ENCODE measurements around the gene BARHL1. TPM values are rescaled to one million over a fixed set of nuclear protein-coding genes. Genes with fewer than 3 reads are reported as not detected.

The BARHL1 gene
- total RNA-seq, 1 experiment from 2014 or later = 0.15 TPM

DNA sequence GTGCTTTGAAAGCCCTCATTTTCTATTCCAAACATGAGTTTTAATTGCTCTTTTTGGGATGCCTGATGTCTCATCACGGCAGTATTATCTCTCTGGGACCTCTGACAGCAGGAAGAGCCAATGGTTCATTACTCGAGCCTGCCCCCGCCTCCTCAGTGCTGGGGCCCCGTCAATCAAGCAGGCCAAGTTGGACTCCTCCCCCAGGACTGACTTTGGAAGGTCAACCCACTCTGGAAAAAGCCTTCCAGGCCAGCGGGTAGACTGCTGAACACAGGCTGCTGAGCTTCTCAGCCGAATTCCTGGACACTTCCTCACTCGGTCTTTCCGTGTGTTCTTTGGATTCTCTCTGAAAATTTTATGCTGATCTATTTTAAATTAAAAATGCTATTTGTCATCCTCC is 9.5 kb upstream of the BARHL1 start (continued):
- TF ChIP-seq, protein P1, sequence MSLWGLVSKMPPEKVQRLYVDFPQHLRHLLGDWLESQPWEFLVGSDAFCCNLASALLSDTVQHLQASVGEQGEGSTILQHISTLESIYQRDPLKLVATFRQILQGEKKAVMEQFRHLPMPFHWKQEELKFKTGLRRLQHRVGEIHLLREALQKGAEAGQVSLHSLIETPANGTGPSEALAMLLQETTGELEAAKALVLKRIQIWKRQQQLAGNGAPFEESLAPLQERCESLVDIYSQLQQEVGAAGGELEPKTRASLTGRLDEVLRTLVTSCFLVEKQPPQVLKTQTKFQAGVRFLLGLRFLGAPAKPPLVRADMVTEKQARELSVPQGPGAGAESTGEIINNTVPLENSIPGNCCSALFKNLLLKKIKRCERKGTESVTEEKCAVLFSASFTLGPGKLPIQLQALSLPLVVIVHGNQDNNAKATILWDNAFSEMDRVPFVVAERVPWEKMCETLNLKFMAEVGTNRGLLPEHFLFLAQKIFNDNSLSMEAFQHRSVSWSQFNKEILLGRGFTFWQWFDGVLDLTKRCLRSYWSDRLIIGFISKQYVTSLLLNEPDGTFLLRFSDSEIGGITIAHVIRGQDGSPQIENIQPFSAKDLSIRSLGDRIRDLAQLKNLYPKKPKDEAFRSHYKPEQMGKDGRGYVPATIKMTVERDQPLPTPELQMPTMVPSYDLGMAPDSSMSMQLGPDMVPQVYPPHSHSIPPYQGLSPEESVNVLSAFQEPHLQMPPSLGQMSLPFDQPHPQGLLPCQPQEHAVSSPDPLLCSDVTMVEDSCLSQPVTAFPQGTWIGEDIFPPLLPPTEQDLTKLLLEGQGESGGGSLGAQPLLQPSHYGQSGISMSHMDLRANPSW (CRISPR knock-in tag; conservative IDR thresholded peaks at IDR 0.05; ENCODE audit: low read depth) = no peak
- no peak for TF ChIP-seq TCF7 (CRISPR knock-in tag; IDR thresholded peaks at IDR 0.05; ENCODE audit: low read depth)

DNA sequence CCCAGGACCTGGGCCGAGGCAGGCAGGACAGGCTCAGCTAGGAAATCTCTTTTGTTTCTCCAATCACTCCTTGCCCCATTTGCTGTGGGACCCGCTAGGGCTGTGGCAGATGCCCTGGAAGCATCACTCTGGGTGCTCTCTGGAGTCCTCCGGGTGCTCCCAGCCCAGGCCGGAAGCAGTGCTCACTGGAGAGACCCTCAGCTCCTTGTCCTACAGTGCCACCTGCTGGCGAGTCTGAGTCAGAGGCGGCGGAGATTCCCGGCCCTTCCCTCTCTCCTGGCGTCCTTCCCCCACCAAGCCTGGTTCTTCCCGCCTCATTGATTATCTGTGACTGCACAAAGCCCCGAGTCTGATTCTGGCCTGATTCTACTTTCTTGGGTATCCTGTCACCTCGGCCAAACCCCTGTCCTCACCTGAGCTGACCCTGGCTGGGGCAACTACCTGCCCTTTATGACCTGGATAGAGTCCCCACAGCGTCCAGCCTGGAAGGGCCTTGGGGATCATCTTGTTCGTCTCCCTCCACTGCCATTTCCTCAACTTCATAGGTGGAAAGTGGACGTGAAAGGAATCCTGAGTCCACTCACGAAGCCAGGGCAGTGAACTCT is 7.3 kb upstream of the BARHL1 start:
- peaks cover 52% of the 10 kb centered on the region for H3K27me3 Mint-ChIP-seq (ENCODE audit: low read depth)
- DNase-seq (ENCODE audit: low spot score) = peak; percentile 91

DNA sequence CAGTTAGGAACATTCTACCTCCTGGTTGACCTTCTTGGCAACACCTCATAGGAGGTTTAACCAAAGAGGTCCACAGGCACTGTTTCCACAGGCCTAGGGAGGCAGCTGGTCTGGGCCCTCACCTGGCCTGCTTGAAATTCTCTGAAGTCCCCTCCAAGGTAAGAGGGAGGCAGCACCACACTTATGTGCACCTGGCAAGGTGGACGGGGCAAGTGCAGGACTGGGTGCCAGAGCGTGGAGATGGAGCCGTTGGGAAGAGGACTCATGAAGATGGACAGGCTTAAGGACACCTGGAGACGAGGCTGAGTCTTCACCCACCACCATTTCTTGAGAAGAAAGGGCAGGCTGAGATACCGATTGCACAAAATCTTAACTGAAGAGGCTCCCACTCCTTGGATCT is 6.6 kb upstream of the BARHL1 start:
- ATAC-seq (no peak), DNase-seq (ENCODE audit: low spot score) (no peak)
- peaks cover 59% of the 10 kb centered on the region for H3K27me3 Mint-ChIP-seq (ENCODE audit: low read depth)
- TF ChIP-seq, protein P2, sequence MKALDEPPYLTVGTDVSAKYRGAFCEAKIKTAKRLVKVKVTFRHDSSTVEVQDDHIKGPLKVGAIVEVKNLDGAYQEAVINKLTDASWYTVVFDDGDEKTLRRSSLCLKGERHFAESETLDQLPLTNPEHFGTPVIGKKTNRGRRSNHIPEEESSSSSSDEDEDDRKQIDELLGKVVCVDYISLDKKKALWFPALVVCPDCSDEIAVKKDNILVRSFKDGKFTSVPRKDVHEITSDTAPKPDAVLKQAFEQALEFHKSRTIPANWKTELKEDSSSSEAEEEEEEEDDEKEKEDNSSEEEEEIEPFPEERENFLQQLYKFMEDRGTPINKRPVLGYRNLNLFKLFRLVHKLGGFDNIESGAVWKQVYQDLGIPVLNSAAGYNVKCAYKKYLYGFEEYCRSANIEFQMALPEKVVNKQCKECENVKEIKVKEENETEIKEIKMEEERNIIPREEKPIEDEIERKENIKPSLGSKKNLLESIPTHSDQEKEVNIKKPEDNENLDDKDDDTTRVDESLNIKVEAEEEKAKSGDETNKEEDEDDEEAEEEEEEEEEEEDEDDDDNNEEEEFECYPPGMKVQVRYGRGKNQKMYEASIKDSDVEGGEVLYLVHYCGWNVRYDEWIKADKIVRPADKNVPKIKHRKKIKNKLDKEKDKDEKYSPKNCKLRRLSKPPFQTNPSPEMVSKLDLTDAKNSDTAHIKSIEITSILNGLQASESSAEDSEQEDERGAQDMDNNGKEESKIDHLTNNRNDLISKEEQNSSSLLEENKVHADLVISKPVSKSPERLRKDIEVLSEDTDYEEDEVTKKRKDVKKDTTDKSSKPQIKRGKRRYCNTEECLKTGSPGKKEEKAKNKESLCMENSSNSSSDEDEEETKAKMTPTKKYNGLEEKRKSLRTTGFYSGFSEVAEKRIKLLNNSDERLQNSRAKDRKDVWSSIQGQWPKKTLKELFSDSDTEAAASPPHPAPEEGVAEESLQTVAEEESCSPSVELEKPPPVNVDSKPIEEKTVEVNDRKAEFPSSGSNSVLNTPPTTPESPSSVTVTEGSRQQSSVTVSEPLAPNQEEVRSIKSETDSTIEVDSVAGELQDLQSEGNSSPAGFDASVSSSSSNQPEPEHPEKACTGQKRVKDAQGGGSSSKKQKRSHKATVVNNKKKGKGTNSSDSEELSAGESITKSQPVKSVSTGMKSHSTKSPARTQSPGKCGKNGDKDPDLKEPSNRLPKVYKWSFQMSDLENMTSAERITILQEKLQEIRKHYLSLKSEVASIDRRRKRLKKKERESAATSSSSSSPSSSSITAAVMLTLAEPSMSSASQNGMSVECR (CRISPR knock-in tag; IDR thresholded peaks at IDR 0.05; ENCODE audit: borderline replicate concordance) = no peak
- TF ChIP-seq ZNF416 (CRISPR knock-in tag; IDR thresholded peaks at IDR 0.05) (no peak), FOXK1 (CRISPR knock-in tag; IDR thresholded peaks at IDR 0.05) (no peak), ZNF219 (CRISPR knock-in tag; IDR thresholded peaks at IDR 0.05; ENCODE audit: borderline replicate concordance) (no peak), SOX15 (CRISPR knock-in tag; IDR thresholded peaks at IDR 0.05) (no peak), NFATC4 (CRISPR knock-in tag; IDR thresholded peaks at IDR 0.05) (no peak), ZNF396 (CRISPR knock-in tag; IDR thresholded peaks at IDR 0.05; ENCODE audit: borderline replicate concordance) (no peak), NR3C1 (CRISPR knock-in tag; conservative IDR thresholded peaks at IDR 0.05; ENCODE audit: low read depth) (no peak)
- TF ChIP-seq, protein P3, sequence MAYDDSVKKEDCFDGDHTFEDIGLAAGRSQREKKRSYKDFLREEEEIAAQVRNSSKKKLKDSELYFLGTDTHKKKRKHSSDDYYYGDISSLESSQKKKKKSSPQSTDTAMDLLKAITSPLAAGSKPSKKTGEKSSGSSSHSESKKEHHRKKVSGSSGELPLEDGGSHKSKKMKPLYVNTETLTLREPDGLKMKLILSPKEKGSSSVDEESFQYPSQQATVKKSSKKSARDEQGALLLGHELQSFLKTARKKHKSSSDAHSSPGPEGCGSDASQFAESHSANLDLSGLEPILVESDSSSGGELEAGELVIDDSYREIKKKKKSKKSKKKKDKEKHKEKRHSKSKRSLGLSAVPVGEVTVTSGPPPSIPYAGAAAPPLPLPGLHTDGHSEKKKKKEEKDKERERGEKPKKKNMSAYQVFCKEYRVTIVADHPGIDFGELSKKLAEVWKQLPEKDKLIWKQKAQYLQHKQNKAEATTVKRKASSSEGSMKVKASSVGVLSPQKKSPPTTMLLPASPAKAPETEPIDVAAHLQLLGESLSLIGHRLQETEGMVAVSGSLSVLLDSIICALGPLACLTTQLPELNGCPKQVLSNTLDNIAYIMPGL (CRISPR knock-in tag; IDR thresholded peaks at IDR 0.05) = no peak
- H3K9me3 Mint-ChIP-seq = no peaks in the 10 kb centered on the region
- H3K27ac Mint-ChIP-seq = no peak overlapping the region
- POLR2A ChIA-PET = no interaction called here
- H3K4me1 Mint-ChIP-seq = peaks cover 10% of the 10 kb centered on the region
- no peak overlapping the region for H3K4me3 Mint-ChIP-seq
- no peaks in the 10 kb centered on the region for H3K36me3 Mint-ChIP-seq
- CTCF ChIA-PET = interaction anchor here (1.0 to 2.5 kb wide), 4 partner anchors 29 to 166 kb away, joined by 4 to 9 read pairs (median 5); partner anchors contain the start of gene CFAP77

More for the DNA sequence above, 7.3 kb upstream of the BARHL1 start:
- ATAC-seq = peak; percentile 85
- peaks cover 10% of the 10 kb centered on the region for H3K4me1 Mint-ChIP-seq
- H3K36me3 Mint-ChIP-seq = no peaks in the 10 kb centered on the region
- H3K9me3 Mint-ChIP-seq = no peaks in the 10 kb centered on the region
- H3K4me3 Mint-ChIP-seq = no peak overlapping the region
- ChIA-PET POLR2A (no interaction called here), CTCF (interaction anchor here (0.7 to 4.5 kb wide), 6 partner anchors 29 to 165 kb away, joined by 3 to 13 read pairs (median 4); partner anchors contain the start of gene CFAP77)
- H3K27ac Mint-ChIP-seq = no peak overlapping the region
- TF ChIP-seq FOXP1 (CRISPR knock-in tag; IDR thresholded peaks at IDR 0.05; ENCODE audit: borderline replicate concordance) (peak; percentile 66; the same call in 1 of the 2 replicates), ZNF232 (CRISPR knock-in tag; IDR thresholded peaks at IDR 0.05) (peak; percentile 64; the same call in 1 of the 2 replicates), TEAD4 (CRISPR knock-in tag; IDR thresholded peaks at IDR 0.05) (no peak), ZNF219 (CRISPR knock-in tag; IDR thresholded peaks at IDR 0.05; ENCODE audit: borderline replicate concordance) (no peak), ELF4 (CRISPR knock-in tag; IDR thresholded peaks at IDR 0.05; ENCODE audit: low read depth) (peak; percentile 91; the same call in 1 of the 2 replicates), ZNF263 (CRISPR knock-in tag; IDR thresholded peaks at IDR 0.05; ENCODE audit: low read depth) (peak; percentile 100), ETV6 (CRISPR knock-in tag; IDR thresholded peaks at IDR 0.05) (peak; percentile 35; the same call in 1 of the 2 replicates)
- TF ChIP-seq, protein P1 (CRISPR knock-in tag; conservative IDR thresholded peaks at IDR 0.05; ENCODE audit: low read depth) = no peak
- TF ChIP-seq, protein P4, sequence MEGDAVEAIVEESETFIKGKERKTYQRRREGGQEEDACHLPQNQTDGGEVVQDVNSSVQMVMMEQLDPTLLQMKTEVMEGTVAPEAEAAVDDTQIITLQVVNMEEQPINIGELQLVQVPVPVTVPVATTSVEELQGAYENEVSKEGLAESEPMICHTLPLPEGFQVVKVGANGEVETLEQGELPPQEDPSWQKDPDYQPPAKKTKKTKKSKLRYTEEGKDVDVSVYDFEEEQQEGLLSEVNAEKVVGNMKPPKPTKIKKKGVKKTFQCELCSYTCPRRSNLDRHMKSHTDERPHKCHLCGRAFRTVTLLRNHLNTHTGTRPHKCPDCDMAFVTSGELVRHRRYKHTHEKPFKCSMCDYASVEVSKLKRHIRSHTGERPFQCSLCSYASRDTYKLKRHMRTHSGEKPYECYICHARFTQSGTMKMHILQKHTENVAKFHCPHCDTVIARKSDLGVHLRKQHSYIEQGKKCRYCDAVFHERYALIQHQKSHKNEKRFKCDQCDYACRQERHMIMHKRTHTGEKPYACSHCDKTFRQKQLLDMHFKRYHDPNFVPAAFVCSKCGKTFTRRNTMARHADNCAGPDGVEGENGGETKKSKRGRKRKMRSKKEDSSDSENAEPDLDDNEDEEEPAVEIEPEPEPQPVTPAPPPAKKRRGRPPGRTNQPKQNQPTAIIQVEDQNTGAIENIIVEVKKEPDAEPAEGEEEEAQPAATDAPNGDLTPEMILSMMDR (IDR thresholded peaks at IDR 0.05) = peak; percentile 75

Measured in WTC11 (cell line).